Esophagus squamous epithelium (tissue), 5 donors: Measurements from ENCODE around the gene TNFAIP6. TPM values are rescaled to one million over a fixed set of nuclear protein-coding genes. Genes with fewer than 3 reads are reported as not detected.

Experiments used
- DNase-seq: peaks from one replicate; lab custom pipeline; 2025; lab: John Stamatoyannopoulos, UW
- H3K27ac ChIP-seq, 4 donors: fragments of 200-600 bp; sonication (generic); one replicate each; pipeline ENCODE4 v1.5.1; 2016 to 2019; ENCODE audit warnings: mild to moderate bottlenecking in 1 of 4
- H3K27me3 ChIP-seq, 4 donors: fragments of 200-600 bp; sonication (generic); 1 replicate in 3 of 4; 2 replicates in 1 of 4; pipeline versions ENCODE4 v1.5.1 to v1.6.0; 2017 to 2021; ENCODE audit warnings: antibody characterized with exemption in 1 of 4
- H3K36me3 ChIP-seq, 3 donors: fragments of 200-600 bp; sonication (generic); one replicate each; pipeline ENCODE4 v1.5.1; 2016 to 2019
- H3K4me1 ChIP-seq, 3 donors: fragments of 200-600 bp; sonication (generic); one replicate each; pipeline ENCODE4 v1.5.1; 2017 to 2019
- H3K4me3 ChIP-seq, 4 donors: fragments of 200-600 bp; sonication (generic); 1 replicate in 3 of 4; 2 replicates in 1 of 4; pipeline ENCODE4 v1.5.1; 2016 to 2019; ENCODE audit warnings: mild to moderate bottlenecking in 2 of 4, moderate library complexity in 1 of 4
- H3K9me3 ChIP-seq, 3 donors: fragments of 200-600 bp; sonication (generic); one replicate each; pipeline ENCODE4 v1.5.1; 2016 to 2019
- CTCF ChIP-seq, 6 experiments: fragments of 450-650 bp in 4 of 6; fragments of 200-600 bp in 2 of 6; sonication (generic) in 2 of 6; IDR thresholded peaks; one replicate each; pipeline ENCODE4 v1.5.1; 2016 to 2019; ENCODE audit warnings: antibody characterized with exemption in 6 of 6, mild to moderate bottlenecking in 4 of 6, moderate library complexity in 4 of 6
- POLR2A ChIP-seq, 4 donors: fragments of 450-650 bp; IDR thresholded peaks; one replicate each; pipeline ENCODE4 v1.6.1; 2017; ENCODE audit warnings: antibody characterized with exemption in 4 of 4, mild to moderate bottlenecking in 4 of 4, moderate library complexity in 3 of 4
- WGBS, 2 donors: methylation state at CpG; one replicate each; pipeline ENCODE4 v1.1.5; 2018; 5-methylcytosine and 5-hydroxymethylcytosine counted together
- intact Hi-C: fragments of 100-400 bp; cut with DNase I; formaldehyde crosslinking; loops from one replicate; pipeline ENCODE4 v1.15.0; 2022
- total RNA-seq, 4 donors: library from RNA; depleted of rRNA; stranded (reverse); fragments of >200 nt; gene quantifications; one replicate each; pipeline ENCODE4 v1.1.0, GENCODE V29; 2016
- donor health status: DM: yes; HTN: yes; CAD: no.

TNFAIP6 gene
- total RNA-seq, 4 donors from 2014 or later: 0.95 to 3.3 (median 1.2) TPM; not detected in 1

- Histone ChIP-seq H3K27me3 (no peaks in the 10 kb centered on the region), H3K4me3 (no peak overlapping the region), H3K4me1 (no peaks in the 10 kb centered on the region), H3K9me3 (no peaks in the 10 kb centered on the region), H3K27ac (no peak overlapping the region), H3K36me3 (no peaks in the 10 kb centered on the region)
- TF ChIP-seq CTCF (IDR thresholded peaks at IDR 0.05): no peak
- no peak for TF ChIP-seq POLR2A (IDR thresholded peaks at IDR 0.05)
- intact Hi-C loops: no loop called here
- no peak for DNase-seq
- 95 to 98% methylated on average over 3 to 4 of the region's 4 CpGs for WGBS, 2 donors
Observed at GRCh38 chr2:151394509-151394908, 37.1 kb downstream of the TNFAIP6 start.

- TF ChIP-seq CTCF (IDR thresholded peaks at IDR 0.05) (no peak), POLR2A (IDR thresholded peaks at IDR 0.05) (no peak)
- 76 to 84% methylated on average over 3 of the region's 4 CpGs for WGBS, 2 donors
- Histone ChIP-seq H3K9me3 (no peaks in the 10 kb centered on the region), H3K4me3 (no peak overlapping the region), H3K4me1 (no peaks in the 10 kb centered on the region), H3K27ac (no peak overlapping the region), H3K27me3 (no peaks in the 10 kb centered on the region), H3K36me3 (no peaks in the 10 kb centered on the region)
- DNase-seq: no peak
- intact Hi-C loops: no loop called here
Observed at GRCh38 chr2:151395509-151396374, 38.4 kb downstream of the TNFAIP6 start.

GRCh38 chr2:151399981-151400380 is 42.6 kb downstream of the TNFAIP6 start:
- Histone ChIP-seq H3K27me3 (no peaks in the 10 kb centered on the region), H3K4me3 (no peak overlapping the region), H3K4me1 (no peaks in the 10 kb centered on the region), H3K9me3 (no peaks in the 10 kb centered on the region), H3K36me3 (no peaks in the 10 kb centered on the region), H3K27ac (no peak overlapping the region)
- no peak for TF ChIP-seq CTCF (IDR thresholded peaks at IDR 0.05)
- no peak for TF ChIP-seq POLR2A (IDR thresholded peaks at IDR 0.05)
- intact Hi-C loops: no loop called here
- WGBS, 2 donors: 94 to 95% methylated on average over 1 of the region's 1 CpG
- DNase-seq: no peak

GRCh38 chr2:151401149-151401548 is 43.8 kb downstream of the TNFAIP6 start:
- 89 to 98% methylated on average over 5 of the region's 5 CpGs for WGBS, 2 donors
- H3K4me3 ChIP-seq: no peak overlapping the region
- no peaks in the 10 kb centered on the region for H3K4me1 ChIP-seq
- no peak overlapping the region for H3K27ac ChIP-seq
- no peaks in the 10 kb centered on the region for H3K36me3 ChIP-seq
- no peaks in the 10 kb centered on the region for H3K9me3 ChIP-seq
- no peak for DNase-seq
- intact Hi-C loops: no loop called here
- H3K27me3 ChIP-seq: no peaks in the 10 kb centered on the region
- TF ChIP-seq CTCF (IDR thresholded peaks at IDR 0.05): no peak
- no peak for TF ChIP-seq POLR2A (IDR thresholded peaks at IDR 0.05)

- TF ChIP-seq POLR2A (IDR thresholded peaks at IDR 0.05): no peak
- no peak for TF ChIP-seq CTCF (IDR thresholded peaks at IDR 0.05)
- no peak overlapping the region for H3K27ac ChIP-seq
- H3K36me3 ChIP-seq: no peaks in the 10 kb centered on the region
- WGBS, 2 donors: 65 to 69% methylated on average over 4 of the region's 4 CpGs
- H3K4me3 ChIP-seq: no peak overlapping the region
- intact Hi-C loops: no loop called here
- DNase-seq: no peak
- no peaks in the 10 kb centered on the region for H3K9me3 ChIP-seq
- H3K4me1 ChIP-seq: no peaks in the 10 kb centered on the region
- H3K27me3 ChIP-seq: no peaks in the 10 kb centered on the region
Observed at GRCh38 chr2:151403914-151404313, 46.5 kb downstream of the TNFAIP6 start.
